Measurements from ENCODE around the gene PIGK.

DNA sequence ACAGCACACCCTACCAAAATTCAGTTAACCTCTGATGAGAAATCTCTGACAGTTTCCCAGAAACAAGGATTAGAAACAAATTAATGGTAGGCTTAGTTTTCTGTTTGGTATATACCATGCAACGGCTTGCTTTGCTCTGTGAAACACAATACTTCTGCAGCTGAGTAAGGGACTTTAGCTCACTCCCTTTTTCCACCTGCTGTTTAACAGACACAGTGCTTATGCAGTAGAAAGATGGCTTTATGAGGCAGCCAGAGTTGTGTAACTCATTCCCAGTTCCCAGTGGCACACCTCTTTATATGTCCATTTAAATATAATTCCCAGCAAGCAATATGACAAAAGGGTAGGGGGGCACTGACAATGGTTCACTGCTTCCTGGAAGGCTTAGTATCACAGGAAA lies 124.0 kb downstream of the PIGK start:
- TF ChIP-seq, protein P1, sequence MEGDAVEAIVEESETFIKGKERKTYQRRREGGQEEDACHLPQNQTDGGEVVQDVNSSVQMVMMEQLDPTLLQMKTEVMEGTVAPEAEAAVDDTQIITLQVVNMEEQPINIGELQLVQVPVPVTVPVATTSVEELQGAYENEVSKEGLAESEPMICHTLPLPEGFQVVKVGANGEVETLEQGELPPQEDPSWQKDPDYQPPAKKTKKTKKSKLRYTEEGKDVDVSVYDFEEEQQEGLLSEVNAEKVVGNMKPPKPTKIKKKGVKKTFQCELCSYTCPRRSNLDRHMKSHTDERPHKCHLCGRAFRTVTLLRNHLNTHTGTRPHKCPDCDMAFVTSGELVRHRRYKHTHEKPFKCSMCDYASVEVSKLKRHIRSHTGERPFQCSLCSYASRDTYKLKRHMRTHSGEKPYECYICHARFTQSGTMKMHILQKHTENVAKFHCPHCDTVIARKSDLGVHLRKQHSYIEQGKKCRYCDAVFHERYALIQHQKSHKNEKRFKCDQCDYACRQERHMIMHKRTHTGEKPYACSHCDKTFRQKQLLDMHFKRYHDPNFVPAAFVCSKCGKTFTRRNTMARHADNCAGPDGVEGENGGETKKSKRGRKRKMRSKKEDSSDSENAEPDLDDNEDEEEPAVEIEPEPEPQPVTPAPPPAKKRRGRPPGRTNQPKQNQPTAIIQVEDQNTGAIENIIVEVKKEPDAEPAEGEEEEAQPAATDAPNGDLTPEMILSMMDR (conservative IDR thresholded peaks at IDR 0.05; ENCODE audit: low read depth, low read length): no peak
- TF ChIP-seq RFX5 (IDR thresholded peaks at IDR 0.05; ENCODE audit: low read depth, low read length): no peak
- TF ChIP-seq RCOR1 (IDR thresholded peaks at IDR 0.05; ENCODE audit: insufficient replicate concordance, low read length): no peak
- TF ChIP-seq POLR2A (IDR thresholded peaks at IDR 0.05; ENCODE audit: low read depth, low read length): no peak
- TF ChIP-seq SMC3 (IDR thresholded peaks at IDR 0.05; ENCODE audit: low read depth, low read length): no peak
- TF ChIP-seq RAD21 (IDR thresholded peaks at IDR 0.05; ENCODE audit: low read length): no peak
- TF ChIP-seq FOS (IDR thresholded peaks at IDR 0.05; ENCODE audit: low read depth, low read length): no peak
- no peak for TF ChIP-seq MXI1 (IDR thresholded peaks at IDR 0.05; ENCODE audit: borderline replicate concordance, low read depth, low read length)
- TF ChIP-seq, protein P2, sequence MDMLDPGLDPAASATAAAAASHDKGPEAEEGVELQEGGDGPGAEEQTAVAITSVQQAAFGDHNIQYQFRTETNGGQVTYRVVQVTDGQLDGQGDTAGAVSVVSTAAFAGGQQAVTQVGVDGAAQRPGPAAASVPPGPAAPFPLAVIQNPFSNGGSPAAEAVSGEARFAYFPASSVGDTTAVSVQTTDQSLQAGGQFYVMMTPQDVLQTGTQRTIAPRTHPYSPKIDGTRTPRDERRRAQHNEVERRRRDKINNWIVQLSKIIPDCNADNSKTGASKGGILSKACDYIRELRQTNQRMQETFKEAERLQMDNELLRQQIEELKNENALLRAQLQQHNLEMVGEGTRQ (IDR thresholded peaks at IDR 0.05; ENCODE audit: low read depth, low read length): no peak
- TF ChIP-seq CHD1 (IDR thresholded peaks at IDR 0.05; ENCODE audit: low read depth, low read length): no peak
- TF ChIP-seq MAFK (IDR thresholded peaks at IDR 0.05; ENCODE audit: low read depth, low read length): no peak
- TF ChIP-seq CEBPB (IDR thresholded peaks at IDR 0.05; ENCODE audit: low read depth, low read length): no peak
- TF ChIP-seq MAZ (IDR thresholded peaks at IDR 0.05; ENCODE audit: borderline replicate concordance, low read depth, low read length): no peak
- TF ChIP-seq, protein P3, sequence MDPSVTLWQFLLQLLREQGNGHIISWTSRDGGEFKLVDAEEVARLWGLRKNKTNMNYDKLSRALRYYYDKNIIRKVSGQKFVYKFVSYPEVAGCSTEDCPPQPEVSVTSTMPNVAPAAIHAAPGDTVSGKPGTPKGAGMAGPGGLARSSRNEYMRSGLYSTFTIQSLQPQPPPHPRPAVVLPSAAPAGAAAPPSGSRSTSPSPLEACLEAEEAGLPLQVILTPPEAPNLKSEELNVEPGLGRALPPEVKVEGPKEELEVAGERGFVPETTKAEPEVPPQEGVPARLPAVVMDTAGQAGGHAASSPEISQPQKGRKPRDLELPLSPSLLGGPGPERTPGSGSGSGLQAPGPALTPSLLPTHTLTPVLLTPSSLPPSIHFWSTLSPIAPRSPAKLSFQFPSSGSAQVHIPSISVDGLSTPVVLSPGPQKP (IDR thresholded peaks at IDR 0.05; ENCODE audit: borderline replicate concordance, low read depth, low read length): no peak

Data from IMR-90 (cell line).